WTC11 (cell line): Measurements from ENCODE around the gene GAS2L1. TPM values are rescaled to one million over a fixed set of nuclear protein-coding genes. Genes with fewer than 3 reads are reported as not detected.

Experiments used
- ATAC-seq: fragments of 200-7000 bp; cut with Tn5 transposase; 2 replicates; pipeline ENCODE4 v1.10.0; 2021; ENCODE audit warnings: mild to moderate bottlenecking, moderate library complexity
- CTCF ChIA-PET: fragments of 300-600 bp; sonication (Branson Sonifier 250); formaldehyde crosslinking; loops from one replicate; lab custom pipeline; 2021; ENCODE audit warnings: antibody characterized with exemption; lab: Charles Lee
- POLR2A ChIA-PET: fragments of 350-600 bp; sonication (Branson Sonifier 250); formaldehyde crosslinking; loops from one replicate; lab custom pipeline; 2021; ENCODE audit warnings: antibody characterized with exemption; lab: Charles Lee
- DNase-seq: peaks from one replicate; pipeline ENCODE4 v3.0.0; 2021; ENCODE audit warnings: low spot score
- H3K27ac Mint-ChIP-seq: 2 replicates; pipeline ENCODE4 v1.8.0; 2021; ENCODE audit warnings: mixed read lengths
- H3K27me3 Mint-ChIP-seq: 2 replicates; pipeline ENCODE4 v1.8.0; 2021; ENCODE audit warnings: low read depth, mild to moderate bottlenecking, moderate library complexity, mixed read lengths
- H3K36me3 Mint-ChIP-seq: 2 replicates; pipeline ENCODE4 v1.8.0; 2021; ENCODE audit warnings: mixed read lengths
- H3K4me1 Mint-ChIP-seq: 2 replicates; pipeline ENCODE4 v1.8.0; 2022; ENCODE audit warnings: mixed read lengths
- H3K4me3 Mint-ChIP-seq: 2 replicates; pipeline ENCODE4 v1.8.0; 2021; ENCODE audit warnings: mild to moderate bottlenecking, moderate library complexity, mixed read lengths
- H3K9me3 Mint-ChIP-seq: 2 replicates; pipeline ENCODE4 v1.8.0; 2021; ENCODE audit warnings: mixed read lengths
- CREB1 ChIP-seq: sonication (generic); formaldehyde crosslinking; IDR thresholded peaks from 2 replicates; pipeline ENCODE4 v1.8.0; 2023; ENCODE audit warnings: mild to moderate bottlenecking, missing genetic modification reagents
- FOXK1 ChIP-seq: sonication (generic); formaldehyde crosslinking; IDR thresholded peaks from 2 replicates; pipeline ENCODE4 v1.8.0; 2022; ENCODE audit warnings: mild to moderate bottlenecking, moderate library complexity, missing genetic modification reagents
- GABPB1 ChIP-seq: sonication (generic); formaldehyde crosslinking; IDR thresholded peaks from 2 replicates; pipeline ENCODE4 v1.8.1; 2023; ENCODE audit warnings: mild to moderate bottlenecking, missing genetic modification reagents
- NR3C1 ChIP-seq: sonication (generic); formaldehyde crosslinking; conservative IDR thresholded peaks from 2 replicates; pipeline ENCODE4 v1.8.1; 2023; ENCODE audit warnings: low read depth, mild to moderate bottlenecking, missing genetic modification reagents
- PRRX2 ChIP-seq: fragments of 250-450 bp; sonication (Bioruptor Pico); IDR thresholded peaks from 2 replicates; pipeline ENCODE4 v1.8.0; 2021; ENCODE audit warnings: mild to moderate bottlenecking
- SMAD3 ChIP-seq: sonication (generic); formaldehyde crosslinking; IDR thresholded peaks from 2 replicates; pipeline ENCODE4 v1.8.0; 2022; ENCODE audit warnings: missing genetic modification reagents, mild to moderate bottlenecking, borderline replicate concordance
- SP1 ChIP-seq: sonication (generic); formaldehyde crosslinking; conservative IDR thresholded peaks from 2 replicates; pipeline ENCODE4 v1.8.1; 2022; ENCODE audit warnings: missing genetic modification reagents
- TCF7 ChIP-seq: sonication (generic); formaldehyde crosslinking; IDR thresholded peaks from 2 replicates; pipeline ENCODE4 v1.8.0; 2022; ENCODE audit warnings: mild to moderate bottlenecking, low read depth, missing genetic modification reagents, moderate library complexity
- TP53 ChIP-seq: sonication (generic); formaldehyde crosslinking; IDR thresholded peaks from 2 replicates; pipeline ENCODE4 v1.8.1; 2023; ENCODE audit warnings: mild to moderate bottlenecking, missing genetic modification reagents
- total RNA-seq: library from RNA; stranded (reverse); gene quantifications from 3 replicates; pipeline ENCODE4 v1.2.3, GENCODE V29; 2021
- TF ChIP-seq, protein P1 (sequence below): fragments of 250-450 bp; sonication (Bioruptor Pico); IDR thresholded peaks from 2 replicates; pipeline ENCODE4 v1.9.0; 2021; ENCODE audit warnings: mild to moderate bottlenecking
- TF ChIP-seq, protein P2 (sequence below): fragments of 200-600 bp; IDR thresholded peaks from 2 replicates; pipeline ENCODE4 v1.8.0; 2022; ENCODE audit warnings: antibody characterized with exemption
- TF ChIP-seq, protein P3 (sequence below): sonication (generic); formaldehyde crosslinking; IDR thresholded peaks from 2 replicates; pipeline ENCODE4 v1.8.0; 2022; ENCODE audit warnings: mild to moderate bottlenecking, missing genetic modification reagents
- TF ChIP-seq, protein P4 (sequence below): sonication (generic); formaldehyde crosslinking; IDR thresholded peaks from 2 replicates; pipeline ENCODE4 v1.8.1; 2022; ENCODE audit warnings: mild to moderate bottlenecking, moderate library complexity, missing genetic modification reagents
- TF ChIP-seq, protein P5 (sequence below): sonication (generic); formaldehyde crosslinking; IDR thresholded peaks from 2 replicates; pipeline ENCODE4 v1.8.1; 2023; ENCODE audit warnings: mild to moderate bottlenecking, moderate library complexity, missing genetic modification reagents
- TF ChIP-seq, protein P6 (sequence below): sonication (generic); formaldehyde crosslinking; conservative IDR thresholded peaks from 2 replicates; pipeline ENCODE4 v1.8.1; 2022; ENCODE audit warnings: mild to moderate bottlenecking, missing genetic modification reagents
- TF ChIP-seq, protein P7 (sequence below): sonication (generic); formaldehyde crosslinking; IDR thresholded peaks from 2 replicates; pipeline ENCODE4 v1.8.1; 2022; ENCODE audit warnings: mild to moderate bottlenecking, missing genetic modification reagents, moderate library complexity, borderline replicate concordance

GAS2L1 gene
- total RNA-seq, 1 experiment from 2014 or later = 19.9 TPM

DNA sequence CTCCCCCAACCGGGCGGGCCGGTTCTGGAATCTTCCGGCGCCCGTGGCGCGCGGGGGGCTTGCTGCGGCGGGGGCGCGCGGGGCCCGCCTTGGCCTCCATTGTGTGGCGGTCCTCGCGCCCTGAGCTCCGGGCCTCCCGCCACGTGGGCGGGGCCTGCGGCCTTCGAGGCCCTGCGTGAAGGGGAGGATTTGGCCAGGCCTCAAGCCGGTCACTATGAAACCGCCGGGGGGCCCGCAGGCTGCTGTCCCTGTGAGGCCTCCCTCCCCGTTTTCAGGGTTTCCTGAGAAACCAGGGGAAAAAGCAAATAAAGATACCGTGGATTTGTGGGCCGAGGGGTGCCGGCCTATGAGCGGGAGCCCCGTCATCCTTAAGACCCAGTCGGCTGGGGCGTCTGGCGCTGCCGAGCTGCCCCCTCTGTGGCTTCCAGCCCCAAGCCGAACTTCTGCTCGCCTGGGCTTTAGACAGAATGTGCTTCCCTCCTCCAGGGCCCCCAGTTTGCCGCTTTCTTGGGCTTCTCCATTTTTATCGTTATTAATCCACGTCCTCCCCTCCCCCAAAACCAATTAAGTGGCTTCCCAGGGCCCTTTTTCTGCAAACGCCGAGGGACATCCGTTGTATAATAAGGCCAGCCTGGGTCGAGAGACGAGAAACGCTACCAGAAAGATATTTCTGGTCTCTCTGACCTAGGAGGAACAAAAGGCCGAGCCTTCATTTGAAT, 37.8 kb upstream of the GAS2L1 start (continued):
- TF ChIP-seq, protein P1, sequence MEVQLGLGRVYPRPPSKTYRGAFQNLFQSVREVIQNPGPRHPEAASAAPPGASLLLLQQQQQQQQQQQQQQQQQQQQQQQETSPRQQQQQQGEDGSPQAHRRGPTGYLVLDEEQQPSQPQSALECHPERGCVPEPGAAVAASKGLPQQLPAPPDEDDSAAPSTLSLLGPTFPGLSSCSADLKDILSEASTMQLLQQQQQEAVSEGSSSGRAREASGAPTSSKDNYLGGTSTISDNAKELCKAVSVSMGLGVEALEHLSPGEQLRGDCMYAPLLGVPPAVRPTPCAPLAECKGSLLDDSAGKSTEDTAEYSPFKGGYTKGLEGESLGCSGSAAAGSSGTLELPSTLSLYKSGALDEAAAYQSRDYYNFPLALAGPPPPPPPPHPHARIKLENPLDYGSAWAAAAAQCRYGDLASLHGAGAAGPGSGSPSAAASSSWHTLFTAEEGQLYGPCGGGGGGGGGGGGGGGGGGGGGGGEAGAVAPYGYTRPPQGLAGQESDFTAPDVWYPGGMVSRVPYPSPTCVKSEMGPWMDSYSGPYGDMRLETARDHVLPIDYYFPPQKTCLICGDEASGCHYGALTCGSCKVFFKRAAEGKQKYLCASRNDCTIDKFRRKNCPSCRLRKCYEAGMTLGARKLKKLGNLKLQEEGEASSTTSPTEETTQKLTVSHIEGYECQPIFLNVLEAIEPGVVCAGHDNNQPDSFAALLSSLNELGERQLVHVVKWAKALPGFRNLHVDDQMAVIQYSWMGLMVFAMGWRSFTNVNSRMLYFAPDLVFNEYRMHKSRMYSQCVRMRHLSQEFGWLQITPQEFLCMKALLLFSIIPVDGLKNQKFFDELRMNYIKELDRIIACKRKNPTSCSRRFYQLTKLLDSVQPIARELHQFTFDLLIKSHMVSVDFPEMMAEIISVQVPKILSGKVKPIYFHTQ (CRISPR knock-in tag) = no peak
- TF ChIP-seq, protein P2, sequence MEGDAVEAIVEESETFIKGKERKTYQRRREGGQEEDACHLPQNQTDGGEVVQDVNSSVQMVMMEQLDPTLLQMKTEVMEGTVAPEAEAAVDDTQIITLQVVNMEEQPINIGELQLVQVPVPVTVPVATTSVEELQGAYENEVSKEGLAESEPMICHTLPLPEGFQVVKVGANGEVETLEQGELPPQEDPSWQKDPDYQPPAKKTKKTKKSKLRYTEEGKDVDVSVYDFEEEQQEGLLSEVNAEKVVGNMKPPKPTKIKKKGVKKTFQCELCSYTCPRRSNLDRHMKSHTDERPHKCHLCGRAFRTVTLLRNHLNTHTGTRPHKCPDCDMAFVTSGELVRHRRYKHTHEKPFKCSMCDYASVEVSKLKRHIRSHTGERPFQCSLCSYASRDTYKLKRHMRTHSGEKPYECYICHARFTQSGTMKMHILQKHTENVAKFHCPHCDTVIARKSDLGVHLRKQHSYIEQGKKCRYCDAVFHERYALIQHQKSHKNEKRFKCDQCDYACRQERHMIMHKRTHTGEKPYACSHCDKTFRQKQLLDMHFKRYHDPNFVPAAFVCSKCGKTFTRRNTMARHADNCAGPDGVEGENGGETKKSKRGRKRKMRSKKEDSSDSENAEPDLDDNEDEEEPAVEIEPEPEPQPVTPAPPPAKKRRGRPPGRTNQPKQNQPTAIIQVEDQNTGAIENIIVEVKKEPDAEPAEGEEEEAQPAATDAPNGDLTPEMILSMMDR = no peak
- TF ChIP-seq, protein P3, sequence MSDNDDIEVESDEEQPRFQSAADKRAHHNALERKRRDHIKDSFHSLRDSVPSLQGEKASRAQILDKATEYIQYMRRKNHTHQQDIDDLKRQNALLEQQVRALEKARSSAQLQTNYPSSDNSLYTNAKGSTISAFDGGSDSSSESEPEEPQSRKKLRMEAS (CRISPR knock-in tag) = no peak
- TF ChIP-seq GABPB1 = no peak

DNA sequence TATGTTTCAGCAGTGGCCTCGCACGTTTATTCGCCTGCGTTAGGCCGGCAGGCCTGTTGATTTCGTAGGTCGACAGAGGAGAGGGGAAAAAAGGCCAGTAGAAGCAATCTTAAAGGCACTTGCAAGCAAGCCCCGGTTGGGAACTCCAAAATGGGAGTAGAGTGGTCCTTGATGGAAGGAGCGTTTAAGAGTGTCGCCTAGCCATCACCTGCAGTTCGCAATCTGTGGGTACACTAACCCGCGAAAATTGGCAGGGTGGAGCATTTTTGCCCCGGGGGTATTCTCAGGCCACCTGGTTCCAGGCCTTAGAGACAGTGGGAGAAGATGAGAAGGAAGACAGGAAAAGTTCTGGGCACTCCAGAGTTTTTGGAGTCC, 37.2 kb upstream of the GAS2L1 start:
- POLR2A ChIA-PET = no interaction called here
- no peak for DNase-seq
- no peak for TF ChIP-seq SMAD3 (CRISPR knock-in tag)
- 0 out of 2 replicates have a peak, but pooled peaks have one; percentile 3 for TF ChIP-seq GABPB1
- TF ChIP-seq NR3C1 = no peak
- no peak for TF ChIP-seq TP53
- TF ChIP-seq, protein P4, sequence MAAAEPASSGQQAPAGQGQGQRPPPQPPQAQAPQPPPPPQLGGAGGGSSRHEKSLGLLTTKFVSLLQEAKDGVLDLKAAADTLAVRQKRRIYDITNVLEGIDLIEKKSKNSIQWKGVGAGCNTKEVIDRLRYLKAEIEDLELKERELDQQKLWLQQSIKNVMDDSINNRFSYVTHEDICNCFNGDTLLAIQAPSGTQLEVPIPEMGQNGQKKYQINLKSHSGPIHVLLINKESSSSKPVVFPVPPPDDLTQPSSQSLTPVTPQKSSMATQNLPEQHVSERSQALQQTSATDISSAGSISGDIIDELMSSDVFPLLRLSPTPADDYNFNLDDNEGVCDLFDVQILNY (CRISPR knock-in tag) = no peak
- TF ChIP-seq, all 79 proteins: peak for 1
- ATAC-seq = no peak
- peaks cover 45% of the 10 kb centered on the region for H3K4me1 Mint-ChIP-seq
- peaks cover 4% of the 10 kb centered on the region for H3K27me3 Mint-ChIP-seq
- no peaks in the 10 kb centered on the region for H3K9me3 Mint-ChIP-seq
- H3K4me3 Mint-ChIP-seq = peak overlapping the region; percentile 85
- peaks cover 57% of the 10 kb centered on the region for H3K36me3 Mint-ChIP-seq
- H3K27ac Mint-ChIP-seq = peak overlapping the region; percentile 69
- CTCF ChIA-PET = interaction anchor here (1.1 to 1.3 kb wide), 2 partner anchors 44 to 75 kb away, joined by 4 read pairs; no protein-coding TSS in a partner anchor

DNA sequence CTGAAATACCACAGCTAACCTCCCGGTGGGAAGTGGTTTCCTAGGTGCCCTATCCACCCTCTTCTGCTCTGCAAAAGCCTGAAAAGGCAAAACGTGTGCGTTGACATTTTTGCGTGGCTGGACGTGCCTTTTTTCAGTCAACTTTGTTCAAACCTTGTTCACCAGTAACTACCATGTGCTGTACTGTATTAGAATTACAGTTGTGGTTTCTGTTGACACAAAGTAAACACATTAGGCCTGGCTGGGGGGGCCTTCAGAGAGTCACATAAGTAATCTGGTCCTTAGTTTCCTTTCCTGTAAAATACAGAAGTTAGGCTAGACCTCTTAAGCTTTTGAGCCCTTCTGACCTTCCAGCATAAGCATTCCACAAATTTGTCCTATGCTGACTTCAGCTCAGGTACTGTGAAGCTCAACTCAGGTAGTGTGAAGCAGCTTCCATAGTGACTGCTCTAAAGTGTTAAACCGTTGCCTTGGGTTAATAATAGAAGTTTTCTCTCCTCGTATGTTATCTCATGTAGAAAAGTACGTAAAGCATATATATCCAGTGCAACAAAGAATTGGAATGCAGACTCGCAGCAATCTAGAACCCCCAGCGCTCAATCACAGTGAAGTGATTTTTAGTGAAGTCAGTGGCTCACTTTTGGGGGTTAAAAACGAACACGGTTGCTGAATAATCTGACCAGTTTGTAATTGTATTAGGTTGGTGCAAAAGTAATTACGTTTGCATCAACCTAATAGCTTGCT, 36.5 kb upstream of the GAS2L1 start:
- ATAC-seq = no peak
- peaks cover 45% of the 10 kb centered on the region for H3K4me1 Mint-ChIP-seq
- no peak for DNase-seq
- ChIA-PET CTCF (interaction anchor here (0.9 to 1.4 kb wide), 3 partner anchors 25 to 58 kb away, joined by 3 to 4 read pairs (median 4); no protein-coding TSS in a partner anchor), POLR2A (no interaction called here)
- H3K36me3 Mint-ChIP-seq = peaks cover 63% of the 10 kb centered on the region
- peak overlapping the region; percentile 85 for H3K4me3 Mint-ChIP-seq
- peaks cover 4% of the 10 kb centered on the region for H3K27me3 Mint-ChIP-seq
- H3K27ac Mint-ChIP-seq = peak overlapping the region; percentile 69; the same call in 1 of the 2 replicates
- H3K9me3 Mint-ChIP-seq = no peaks in the 10 kb centered on the region
- TF ChIP-seq, protein P5, sequence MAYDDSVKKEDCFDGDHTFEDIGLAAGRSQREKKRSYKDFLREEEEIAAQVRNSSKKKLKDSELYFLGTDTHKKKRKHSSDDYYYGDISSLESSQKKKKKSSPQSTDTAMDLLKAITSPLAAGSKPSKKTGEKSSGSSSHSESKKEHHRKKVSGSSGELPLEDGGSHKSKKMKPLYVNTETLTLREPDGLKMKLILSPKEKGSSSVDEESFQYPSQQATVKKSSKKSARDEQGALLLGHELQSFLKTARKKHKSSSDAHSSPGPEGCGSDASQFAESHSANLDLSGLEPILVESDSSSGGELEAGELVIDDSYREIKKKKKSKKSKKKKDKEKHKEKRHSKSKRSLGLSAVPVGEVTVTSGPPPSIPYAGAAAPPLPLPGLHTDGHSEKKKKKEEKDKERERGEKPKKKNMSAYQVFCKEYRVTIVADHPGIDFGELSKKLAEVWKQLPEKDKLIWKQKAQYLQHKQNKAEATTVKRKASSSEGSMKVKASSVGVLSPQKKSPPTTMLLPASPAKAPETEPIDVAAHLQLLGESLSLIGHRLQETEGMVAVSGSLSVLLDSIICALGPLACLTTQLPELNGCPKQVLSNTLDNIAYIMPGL (CRISPR knock-in tag) = no peak
- TF ChIP-seq, protein P4 (CRISPR knock-in tag) = no peak
- TF ChIP-seq CREB1 (CRISPR knock-in tag) (no peak), SMAD3 (CRISPR knock-in tag) (no peak), TCF7 (CRISPR knock-in tag) (no peak), SP1 (no peak), FOXK1 (CRISPR knock-in tag) (no peak), PRRX2 (CRISPR knock-in tag) (no peak), GABPB1 (no peak)
- TF ChIP-seq, protein P6, sequence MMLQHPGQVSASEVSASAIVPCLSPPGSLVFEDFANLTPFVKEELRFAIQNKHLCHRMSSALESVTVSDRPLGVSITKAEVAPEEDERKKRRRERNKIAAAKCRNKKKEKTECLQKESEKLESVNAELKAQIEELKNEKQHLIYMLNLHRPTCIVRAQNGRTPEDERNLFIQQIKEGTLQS (CRISPR knock-in tag) = no peak
- TF ChIP-seq, protein P2 = no peak
- TF ChIP-seq, protein P7, sequence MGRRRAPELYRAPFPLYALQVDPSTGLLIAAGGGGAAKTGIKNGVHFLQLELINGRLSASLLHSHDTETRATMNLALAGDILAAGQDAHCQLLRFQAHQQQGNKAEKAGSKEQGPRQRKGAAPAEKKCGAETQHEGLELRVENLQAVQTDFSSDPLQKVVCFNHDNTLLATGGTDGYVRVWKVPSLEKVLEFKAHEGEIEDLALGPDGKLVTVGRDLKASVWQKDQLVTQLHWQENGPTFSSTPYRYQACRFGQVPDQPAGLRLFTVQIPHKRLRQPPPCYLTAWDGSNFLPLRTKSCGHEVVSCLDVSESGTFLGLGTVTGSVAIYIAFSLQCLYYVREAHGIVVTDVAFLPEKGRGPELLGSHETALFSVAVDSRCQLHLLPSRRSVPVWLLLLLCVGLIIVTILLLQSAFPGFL (CRISPR knock-in tag) = no peak
